Astrocyte of the spinal cord (primary cell): ENCODE results near the gene COL4A1.

ENCODE experiments used
- DNase-seq: peaks from one replicate; pipeline ENCODE4 v3.0.0; 2011; ENCODE audit warnings: low read depth, low spot score
- H3K4me3 ChIP-seq: 2 replicates; pipeline ENCODE4 v1.5.1; 2011; ENCODE audit warnings: low read depth, mild to moderate bottlenecking, low read length, moderate library complexity
- CTCF ChIP-seq: IDR thresholded peaks from 2 replicates; pipeline ENCODE4 v1.5.1; 2012; ENCODE audit warnings: low read depth, mild to moderate bottlenecking, low read length, inconsistent platforms
- in situ Hi-C: cut with HindIII; loops from 2 replicates; pipeline ENCODE4 v1.10.0; 2017; ENCODE audit warnings: low sequenced_read_pairs

Gene COL4A1

GRCh38 chr13:110338441-110339101 lies 31.6 kb upstream of the COL4A1 start:
- no peak for TF ChIP-seq CTCF
- no peak overlapping the region for H3K4me3 ChIP-seq
- peak; percentile 91 for DNase-seq
- in situ Hi-C loops, result no loop called here

- peak; percentile 0 for DNase-seq
- no peak for TF ChIP-seq CTCF
- no peak overlapping the region for H3K4me3 ChIP-seq
- in situ Hi-C loops, result no loop called here
Observed at GRCh38 chr13:110337247-110337646, 30.3 kb upstream of the COL4A1 start.

GRCh38 chr13:110336681-110337080 lies 29.7 kb upstream of the COL4A1 start:
- no peak for TF ChIP-seq CTCF
- DNase-seq, result peak; percentile 10
- H3K4me3 ChIP-seq, result no peak overlapping the region
- in situ Hi-C loops, result no loop called here

- in situ Hi-C loops, result no loop called here
- no peak overlapping the region for H3K4me3 ChIP-seq
Observed at GRCh38 chr13:110336108-110336507, 29.2 kb upstream of the COL4A1 start.

GRCh38 chr13:110334841-110335490 lies 28.0 kb upstream of the COL4A1 start:
- TF ChIP-seq CTCF, result no peak
- in situ Hi-C loops, result no loop called here
- DNase-seq, result peak; percentile 92
- H3K4me3 ChIP-seq, result no peak overlapping the region

More at GRCh38 chr13:110336108-110336507, 29.2 kb upstream of the COL4A1 start:
- TF ChIP-seq CTCF, result no peak
- no peak for DNase-seq

- no peak overlapping the region for H3K4me3 ChIP-seq
- TF ChIP-seq CTCF, result no peak
- in situ Hi-C loops, result no loop called here
- peak; percentile 84 for DNase-seq
Observed at GRCh38 chr13:110334256-110334655, 27.3 kb upstream of the COL4A1 start.
